Smooth muscle cell (in vitro differentiated cells): ENCODE data around the gene CLIC1. TPM values are rescaled to one million over a fixed set of nuclear protein-coding genes. Genes with fewer than 3 reads are reported as not detected.

Experiments used
- DNase-seq: peaks from one replicate; lab custom pipeline; 2025; ENCODE audit not compliant: unreplicated experiment; lab: John Stamatoyannopoulos, UW
- H2AFZ ChIP-seq: fragments of 200-600 bp; sonication (generic); 2 replicates; pipeline ENCODE4 v1.6.0; 2016; ENCODE audit warnings: antibody characterized with exemption, low read depth, mild to moderate bottlenecking
- H3F3A ChIP-seq: fragments of 200-600 bp; sonication (generic); 2 replicates; pipeline ENCODE4 v1.6.0; 2017; ENCODE audit warnings: antibody characterized with exemption, low read depth
- H3K27ac ChIP-seq: fragments of 200-600 bp; sonication (generic); 2 replicates; pipeline ENCODE4 v1.5.1; 2016; ENCODE audit warnings: low read depth, mild to moderate bottlenecking
- H3K27me3 ChIP-seq: fragments of 200-600 bp; sonication (generic); 2 replicates; pipeline ENCODE4 v1.6.1; 2016; ENCODE audit warnings: low read depth, mild to moderate bottlenecking
- H3K36me3 ChIP-seq: fragments of 200-600 bp; sonication (generic); 2 replicates; pipeline ENCODE4 v1.5.1; 2016; ENCODE audit warnings: low read depth
- H3K4me1 ChIP-seq: fragments of 200-600 bp; sonication (generic); 2 replicates; pipeline ENCODE4 v1.5.1; 2016; ENCODE audit warnings: low read depth
- H3K4me2 ChIP-seq: fragments of 200-600 bp; sonication (generic); 2 replicates; pipeline ENCODE4 v1.6.0; 2016; ENCODE audit warnings: mild to moderate bottlenecking
- H3K4me3 ChIP-seq: fragments of 200-600 bp; sonication (generic); 2 replicates; pipeline ENCODE4 v1.5.1; 2016; ENCODE audit warnings: mild to moderate bottlenecking
- H3K79me2 ChIP-seq: fragments of 200-600 bp; sonication (generic); 2 replicates; pipeline ENCODE4 v1.6.0; 2016; ENCODE audit warnings: low read depth, mild to moderate bottlenecking
- H3K9ac ChIP-seq: fragments of 200-600 bp; sonication (generic); 2 replicates; pipeline ENCODE4 v1.6.0; 2016; ENCODE audit warnings: low read depth
- H3K9me3 ChIP-seq: fragments of 200-600 bp; sonication (generic); replicated peaks from 2 replicates; pipeline ENCODE4 v1.5.1; 2016; ENCODE audit warnings: low read depth
- H4K20me1 ChIP-seq: fragments of 200-600 bp; sonication (generic); 2 replicates; pipeline ENCODE4 v1.6.0; 2016; ENCODE audit warnings: low read depth
- WGBS: methylation state at CpG from one replicate; pipeline ENCODE4 v1.1.7; 2016; ENCODE audit warnings: low lambda C conversion rate; 5-methylcytosine and 5-hydroxymethylcytosine counted together
- polyA plus RNA-seq: library from polyadenylated mRNA; unstranded; fragments of >200 nt; fragmentation: Nextera tagmentation; extraction: Ambion mirVana; gene quantifications from 2 replicates; pipeline ENCODE4 v1.2.1, GENCODE V29; 2016
- total RNA-seq: library from RNA; depleted of rRNA; stranded (reverse); fragments of >200 nt; gene quantifications from 2 replicates; pipeline ENCODE4 v1.2.3, GENCODE V29; 2014
- TF ChIP-seq, protein P1 (sequence below): fragments of 200-600 bp; sonication (generic); IDR thresholded peaks from 2 replicates; pipeline ENCODE4 v1.5.1; 2017; ENCODE audit warnings: borderline replicate concordance, mild to moderate bottlenecking, antibody characterized with exemption; ENCODE audit not compliant: insufficient read depth, poor library complexity, severe bottlenecking

Gene CLIC1
- total and polyA plus RNA-seq, 2 experiments from 2014 or later: 417 to 628 TPM

DNA sequence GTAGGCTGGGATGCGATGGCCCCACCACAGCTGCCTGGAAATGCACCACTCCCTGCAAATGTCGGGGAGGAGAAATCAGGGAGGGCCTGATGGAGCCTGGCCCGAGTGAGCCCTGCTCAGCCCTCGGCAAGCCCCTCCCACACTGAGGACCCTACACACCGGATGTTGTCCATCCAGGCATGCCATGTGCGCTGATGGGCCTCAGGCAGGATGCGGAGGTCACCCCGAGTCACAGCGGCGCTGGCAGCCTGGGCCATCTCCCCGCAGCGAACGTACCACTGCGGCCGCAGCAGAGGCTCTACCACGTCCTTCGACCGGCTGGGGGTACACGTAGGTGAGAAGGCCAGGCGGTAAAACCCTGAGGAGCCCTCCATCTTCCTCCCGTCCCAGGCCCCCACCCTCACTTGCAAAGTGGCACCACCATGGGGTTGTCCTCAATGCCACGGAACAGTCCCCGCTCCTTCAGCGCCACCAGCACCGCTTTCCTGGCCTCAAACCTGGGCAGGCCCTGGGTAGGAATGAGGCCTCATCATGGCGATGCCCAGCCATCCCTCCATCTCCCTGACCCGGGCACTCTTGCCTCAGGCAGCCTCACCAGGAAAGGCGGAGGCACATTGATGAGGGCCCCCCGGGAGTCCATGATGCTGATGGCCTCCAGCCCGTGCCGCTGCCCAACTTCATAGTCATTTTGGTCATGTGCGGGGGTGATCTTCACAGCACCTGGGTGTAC, 46.0 kb upstream of the CLIC1 start:
- Histone ChIP-seq H3K36me3 (no peaks in the 10 kb centered on the region), H2AFZ (no peak overlapping the region), H3K4me3 (no peak overlapping the region), H3K27me3 (no peaks in the 10 kb centered on the region), H3K27ac (no peak overlapping the region), H3K9me3 (no peaks in the 10 kb centered on the region), H3K4me2 (no peak overlapping the region), H4K20me1 (no peaks in the 10 kb centered on the region), H3K79me2 (no peaks in the 10 kb centered on the region), H3F3A (peaks cover 11% of the 10 kb centered on the region), H3K9ac (no peak overlapping the region), H3K4me1 (no peaks in the 10 kb centered on the region)
- 97% methylated on average over 29 of the region's 32 CpGs for WGBS
- no peak for DNase-seq
- TF ChIP-seq, protein P1, sequence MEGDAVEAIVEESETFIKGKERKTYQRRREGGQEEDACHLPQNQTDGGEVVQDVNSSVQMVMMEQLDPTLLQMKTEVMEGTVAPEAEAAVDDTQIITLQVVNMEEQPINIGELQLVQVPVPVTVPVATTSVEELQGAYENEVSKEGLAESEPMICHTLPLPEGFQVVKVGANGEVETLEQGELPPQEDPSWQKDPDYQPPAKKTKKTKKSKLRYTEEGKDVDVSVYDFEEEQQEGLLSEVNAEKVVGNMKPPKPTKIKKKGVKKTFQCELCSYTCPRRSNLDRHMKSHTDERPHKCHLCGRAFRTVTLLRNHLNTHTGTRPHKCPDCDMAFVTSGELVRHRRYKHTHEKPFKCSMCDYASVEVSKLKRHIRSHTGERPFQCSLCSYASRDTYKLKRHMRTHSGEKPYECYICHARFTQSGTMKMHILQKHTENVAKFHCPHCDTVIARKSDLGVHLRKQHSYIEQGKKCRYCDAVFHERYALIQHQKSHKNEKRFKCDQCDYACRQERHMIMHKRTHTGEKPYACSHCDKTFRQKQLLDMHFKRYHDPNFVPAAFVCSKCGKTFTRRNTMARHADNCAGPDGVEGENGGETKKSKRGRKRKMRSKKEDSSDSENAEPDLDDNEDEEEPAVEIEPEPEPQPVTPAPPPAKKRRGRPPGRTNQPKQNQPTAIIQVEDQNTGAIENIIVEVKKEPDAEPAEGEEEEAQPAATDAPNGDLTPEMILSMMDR: no peak

DNA sequence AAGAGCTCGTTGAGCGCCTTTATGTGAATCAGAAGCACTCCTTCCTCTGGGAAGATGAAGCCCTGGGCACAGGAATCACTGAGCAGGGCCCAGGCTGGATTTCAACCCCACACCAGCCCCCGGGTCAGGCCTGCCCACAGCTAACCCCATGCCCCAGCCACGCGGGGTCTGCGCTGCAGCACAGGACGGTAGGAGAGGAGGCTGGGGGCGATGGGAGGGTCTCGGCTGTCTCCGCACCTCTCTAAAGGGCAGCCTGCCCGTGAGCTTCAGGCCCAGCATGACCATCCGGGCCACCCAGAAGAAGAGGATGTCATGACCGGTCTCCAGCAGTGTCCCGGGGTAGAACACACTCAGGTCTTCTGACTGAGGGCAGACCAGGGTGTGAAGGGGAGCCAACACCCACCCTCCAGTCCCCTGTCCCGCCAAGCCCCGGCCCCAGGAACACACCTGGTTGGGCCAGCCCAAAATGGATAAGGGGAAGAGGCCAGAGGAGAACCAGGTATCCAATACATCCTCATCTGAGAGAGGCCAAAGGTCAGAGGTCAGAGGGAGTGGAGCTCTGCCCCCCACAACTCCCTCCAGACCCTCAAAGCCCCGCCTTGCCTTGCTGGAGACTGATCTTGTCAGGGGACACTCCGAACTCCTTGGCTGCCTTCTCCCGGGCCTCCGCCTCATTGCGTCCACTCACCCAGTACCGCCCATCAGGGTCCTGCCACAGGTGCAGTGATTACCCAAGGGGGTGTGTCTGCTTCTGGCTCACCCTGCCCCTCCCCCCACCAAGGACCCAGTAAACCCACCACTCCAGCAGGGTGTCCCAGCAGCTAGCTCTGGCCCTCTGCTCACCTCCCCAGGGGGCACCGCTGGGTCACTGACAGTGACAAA, 45.2 kb upstream of the CLIC1 start:
- no peaks in the 10 kb centered on the region for H3K79me2 ChIP-seq
- TF ChIP-seq, protein P1: no peak
- H3K4me2 ChIP-seq: no peak overlapping the region
- H3K27ac ChIP-seq: no peak overlapping the region
- H3K36me3 ChIP-seq: no peaks in the 10 kb centered on the region
- no peaks in the 10 kb centered on the region for H3K27me3 ChIP-seq
- peaks cover 11% of the 10 kb centered on the region for H3F3A ChIP-seq
- no peak for DNase-seq
- H3K4me1 ChIP-seq: peaks cover 6% of the 10 kb centered on the region
- H3K9me3 ChIP-seq: no peaks in the 10 kb centered on the region
- no peak overlapping the region for H2AFZ ChIP-seq
- WGBS: 98% methylated on average over 23 of the region's 23 CpGs
- no peak overlapping the region for H3K9ac ChIP-seq
- H4K20me1 ChIP-seq: no peaks in the 10 kb centered on the region
- no peak overlapping the region for H3K4me3 ChIP-seq

- Histone ChIP-seq H3K27ac (no peak overlapping the region), H3K79me2 (no peaks in the 10 kb centered on the region), H3K27me3 (no peaks in the 10 kb centered on the region), H4K20me1 (no peaks in the 10 kb centered on the region), H3K9me3 (no peaks in the 10 kb centered on the region), H3K9ac (no peak overlapping the region), H3F3A (peaks cover 11% of the 10 kb centered on the region), H3K36me3 (no peaks in the 10 kb centered on the region), H2AFZ (no peak overlapping the region), H3K4me1 (peaks cover 8% of the 10 kb centered on the region), H3K4me2 (no peak overlapping the region), H3K4me3 (no peak overlapping the region)
- TF ChIP-seq, protein P1: no peak
- DNase-seq: no peak
- 96% methylated on average over 20 of the region's 20 CpGs for WGBS
Measured at GRCh38 chr6:31780507-31781243, 44.3 kb upstream of the CLIC1 start.
